NCI-H146 treated with DMSO at 0.1 percent for 48 hours (cell line): ENCODE data around the gene CDYL.
A peak's percentile ranks its signal among the peaks of the same experiment; 100 is the strongest.

Experiments
- DNase-seq: peaks from one replicate; lab custom pipeline; 2025; ENCODE audit not compliant: unreplicated experiment; lab: John Stamatoyannopoulos, UW

CDYL gene

DNA sequence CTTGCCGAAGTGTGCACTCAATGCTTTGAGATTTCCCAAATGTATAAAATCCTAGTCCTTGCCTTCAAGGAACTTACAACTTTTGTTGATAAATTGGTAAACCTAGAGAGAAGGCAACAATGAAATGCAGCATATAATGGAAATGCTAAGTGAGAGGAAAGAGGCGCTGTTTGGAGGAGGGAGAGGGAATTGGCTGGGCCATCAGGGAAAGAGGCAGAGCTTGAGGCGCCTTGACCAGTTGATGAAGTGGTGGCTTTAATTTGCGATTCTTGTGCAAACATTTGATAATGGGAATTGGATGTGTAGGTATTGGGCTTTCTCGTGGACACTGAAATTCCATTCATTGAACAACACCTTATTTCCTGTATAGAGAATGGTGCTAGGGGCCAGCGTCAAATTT is 1.9 kb upstream of the CDYL start:
- DNase-seq = no peak

DNA sequence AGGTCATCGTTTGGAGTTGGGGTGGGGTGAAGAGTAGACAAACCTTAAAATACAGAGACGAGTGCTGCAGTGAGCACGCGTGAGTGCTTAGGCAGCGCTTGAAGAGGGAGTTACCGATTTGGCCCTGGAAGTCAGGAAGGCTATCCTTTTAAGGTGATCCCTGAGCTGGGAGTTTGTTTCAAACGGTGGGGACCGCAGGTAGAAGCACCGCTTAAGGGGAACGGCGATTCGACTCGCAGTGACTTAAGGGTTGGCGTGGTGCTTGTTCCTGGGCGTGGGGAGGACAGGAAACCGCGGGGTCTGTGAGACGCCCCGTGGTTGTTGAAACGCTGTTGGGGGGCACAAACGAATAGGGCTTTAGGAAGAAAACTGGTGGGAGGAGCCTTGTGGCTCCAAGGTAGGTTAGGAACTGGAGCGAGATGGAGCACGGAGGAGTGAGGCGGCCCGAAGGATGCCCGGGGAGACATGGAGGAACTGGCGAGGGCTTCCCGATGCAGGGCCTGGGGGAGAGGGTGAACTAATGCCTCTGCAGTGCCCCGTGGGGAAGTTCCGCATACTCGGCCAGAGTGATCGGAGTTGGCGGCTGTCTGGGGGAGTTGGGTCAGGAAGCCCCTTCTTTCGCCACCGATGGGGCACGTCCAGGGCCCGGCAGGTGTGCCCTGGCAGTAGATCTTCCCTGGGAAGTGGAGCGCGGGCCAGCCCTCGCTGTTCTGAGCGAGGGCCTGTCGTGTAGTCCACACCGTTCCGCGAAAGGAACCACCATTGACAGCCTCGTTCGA is 1.3 kb upstream of the CDYL start:
- DNase-seq = no peak

DNA sequence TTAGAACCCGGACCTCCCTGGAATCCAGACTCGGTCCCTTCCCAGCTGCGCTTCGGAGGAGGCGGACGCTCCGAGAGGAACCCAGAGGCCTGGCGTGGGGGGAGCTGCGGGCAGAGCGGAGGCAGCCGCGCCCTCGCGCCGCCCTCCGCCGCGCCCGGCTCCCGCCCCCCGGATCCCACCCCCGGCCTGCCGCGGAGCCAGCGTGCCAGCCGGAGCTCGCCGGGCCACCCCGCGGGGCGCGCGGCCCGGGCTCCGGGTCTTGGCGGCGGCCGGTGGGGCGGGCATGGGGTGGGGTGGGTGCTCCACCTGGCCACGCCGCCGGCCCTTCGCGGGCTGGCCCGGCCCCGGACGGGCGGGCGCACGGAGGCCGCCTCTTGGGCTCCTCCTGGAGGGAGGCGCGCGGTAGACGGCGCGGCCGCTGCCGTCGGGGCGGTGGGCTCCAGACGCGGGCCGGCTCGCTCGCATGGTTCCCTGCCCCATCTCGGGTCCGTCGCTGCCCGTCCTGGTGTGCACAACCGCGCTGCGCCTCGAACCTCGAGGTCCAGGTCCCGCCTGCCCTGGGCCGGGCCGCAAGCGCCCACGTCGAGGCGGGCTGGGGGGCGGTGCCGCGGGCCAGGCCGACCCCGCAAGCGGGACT is 592 bp upstream of the CDYL start:
- no peak for DNase-seq

DNA sequence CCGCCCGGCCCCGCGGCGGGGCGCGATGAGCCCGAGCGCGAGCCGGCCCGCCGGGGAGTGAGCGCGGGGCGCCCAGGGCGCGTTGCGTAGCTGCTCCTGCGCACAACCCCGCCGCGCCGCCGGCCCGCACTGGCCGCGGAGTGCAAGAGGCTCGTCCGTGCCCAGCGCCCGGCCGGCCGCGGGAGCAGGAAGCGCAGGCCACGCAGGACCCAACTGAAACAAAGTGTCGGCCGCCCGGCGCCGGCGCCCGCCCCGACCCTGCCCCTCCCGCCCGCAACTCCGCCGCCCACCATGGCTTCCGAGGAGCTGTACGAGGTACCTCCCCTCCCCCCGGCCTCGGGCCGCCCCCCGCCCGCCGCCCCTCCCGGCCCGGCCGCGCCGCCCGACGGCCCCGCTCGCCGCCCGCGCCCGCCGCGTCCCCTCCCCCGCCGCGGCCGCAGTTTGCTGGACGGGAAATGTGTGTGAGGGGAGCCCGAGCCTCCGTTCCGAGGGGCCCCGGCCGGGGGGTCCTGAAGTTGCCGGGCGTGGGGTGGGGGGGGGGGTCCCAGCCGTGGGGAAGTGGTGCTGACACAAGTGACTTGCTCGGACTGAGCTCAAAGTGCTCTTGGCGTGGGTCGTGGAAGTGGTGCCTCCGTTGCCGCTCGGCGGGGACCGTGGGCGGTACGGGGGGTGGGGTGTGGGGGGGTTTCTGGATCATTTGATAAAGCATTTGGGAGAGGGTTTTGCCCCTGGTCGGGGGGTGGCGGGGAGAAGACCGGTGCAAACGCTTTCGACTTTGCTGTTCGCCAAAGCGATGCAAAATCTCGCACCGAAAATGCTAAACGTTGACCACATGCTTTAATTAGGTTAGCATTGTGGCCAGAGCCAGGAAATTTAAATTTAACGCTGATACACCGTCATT is 539 bp downstream of the CDYL start:
- peak; percentile 28 for DNase-seq

DNA sequence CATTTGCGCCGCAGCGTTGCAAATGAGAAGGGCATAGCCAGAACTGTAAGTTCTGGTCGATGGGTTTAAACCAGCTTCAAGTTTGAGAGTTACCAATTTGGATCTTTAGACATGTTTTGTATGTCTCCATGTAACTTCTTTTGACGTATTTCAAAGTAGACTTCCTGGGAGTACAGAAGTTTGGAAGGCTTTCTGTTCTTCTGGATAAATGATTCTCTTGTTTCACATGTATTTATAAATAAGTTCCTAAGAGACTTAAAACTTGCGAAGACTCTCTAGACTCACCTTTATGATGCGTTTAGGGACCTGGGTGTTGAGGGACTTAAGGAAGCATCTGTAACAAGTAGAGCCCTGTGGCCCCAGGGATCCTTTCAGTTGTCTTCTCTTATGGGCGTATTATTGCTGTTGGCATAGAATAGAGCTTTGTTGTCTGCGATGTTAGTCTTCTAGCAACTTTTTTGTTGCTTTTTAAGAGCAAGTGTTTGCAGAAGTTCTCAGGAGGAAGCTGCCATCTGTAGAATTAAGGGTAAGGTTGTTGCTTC is 1.3 kb downstream of the CDYL start:
- DNase-seq = no peak

DNA sequence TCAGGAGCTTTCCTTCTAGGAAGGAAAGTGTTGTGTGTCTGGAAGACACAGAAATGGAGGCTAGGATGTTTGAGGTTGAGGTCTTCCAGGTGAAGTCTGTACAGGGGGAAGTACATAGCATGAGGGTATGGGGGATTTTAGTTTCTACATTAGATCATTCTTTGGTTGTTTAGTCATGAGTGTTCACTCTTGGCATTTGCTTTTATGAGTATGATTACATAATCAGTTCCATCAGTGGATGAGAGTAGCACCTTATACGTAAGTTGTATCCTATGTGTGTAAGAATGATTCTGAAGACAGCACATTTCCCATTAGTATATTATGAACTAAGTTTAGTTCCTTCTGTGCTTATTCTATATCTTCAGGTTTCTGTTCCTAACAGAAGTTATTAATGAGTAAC is 1.9 kb downstream of the CDYL start:
- DNase-seq = no peak

DNA sequence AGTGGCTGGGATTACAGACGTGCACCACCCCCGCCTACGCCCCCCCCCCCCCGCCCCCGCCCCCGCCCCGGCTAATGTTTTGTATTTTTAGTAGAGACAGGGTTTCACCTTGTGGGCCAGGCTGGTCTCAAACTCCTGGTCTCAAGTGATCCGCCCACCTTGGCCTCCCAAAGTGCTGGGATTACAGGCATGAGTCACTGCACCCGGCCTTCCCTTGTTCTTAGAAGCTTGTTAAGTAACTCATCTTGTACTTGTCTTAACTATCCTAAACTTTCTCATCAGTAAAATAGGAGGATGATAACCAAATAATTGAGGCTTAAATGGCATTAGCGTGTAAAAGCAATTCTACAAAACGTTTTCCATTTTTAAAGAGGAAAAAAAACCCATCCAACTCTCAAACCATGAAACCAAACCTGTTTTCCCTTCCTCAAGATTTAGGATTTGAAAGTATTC is 4.2 kb downstream of the CDYL start:
- DNase-seq = no peak

DNA sequence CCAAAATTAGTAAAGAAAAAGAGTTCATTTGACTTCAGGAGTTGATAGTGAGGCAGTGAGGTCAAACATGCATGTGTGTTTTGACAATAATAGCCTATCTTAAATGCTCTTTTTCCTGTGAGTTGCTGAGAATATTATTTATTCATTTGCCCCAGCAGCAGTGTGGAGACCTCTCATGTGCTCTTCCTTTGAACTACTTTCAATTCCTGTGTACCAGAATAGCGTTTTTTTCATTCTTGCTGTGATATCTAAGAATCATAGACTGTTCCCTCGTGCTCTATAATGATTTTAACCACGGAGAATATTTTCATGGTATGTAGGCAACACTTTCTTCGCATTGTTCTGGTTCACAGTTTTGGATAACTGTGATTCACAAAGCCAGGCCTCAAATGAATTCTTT is 5.2 kb downstream of the CDYL start:
- DNase-seq = no peak

DNA sequence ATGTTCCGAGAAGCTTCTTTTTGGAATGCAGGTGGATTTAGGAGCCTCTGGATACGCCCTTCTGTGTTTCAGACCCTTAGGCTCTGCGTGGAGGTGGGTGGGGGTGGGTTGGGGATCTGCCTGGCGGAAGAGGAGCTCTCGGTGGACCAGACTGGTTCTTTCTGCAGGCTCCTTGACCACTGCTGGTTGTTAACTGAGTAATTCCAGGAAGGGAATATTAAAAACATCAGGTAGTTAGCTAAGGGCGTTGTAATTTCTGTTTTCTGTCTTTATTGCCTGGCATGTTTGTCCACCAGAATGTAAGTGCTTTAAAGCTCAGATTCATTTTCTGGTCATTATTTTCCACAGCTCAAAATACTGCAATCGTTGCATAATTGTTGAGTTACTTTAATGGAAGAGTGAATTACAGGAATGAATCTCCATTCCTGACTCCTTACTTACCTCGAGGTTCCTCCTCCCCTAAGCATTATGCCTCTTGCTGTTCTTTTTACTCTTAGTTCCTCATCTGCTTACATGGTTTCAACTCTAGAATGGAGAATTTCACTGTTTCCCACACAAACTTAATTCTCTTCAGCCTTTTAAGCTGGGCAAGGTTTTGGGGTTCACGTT is 5.9 kb downstream of the CDYL start:
- DNase-seq = no peak

DNA sequence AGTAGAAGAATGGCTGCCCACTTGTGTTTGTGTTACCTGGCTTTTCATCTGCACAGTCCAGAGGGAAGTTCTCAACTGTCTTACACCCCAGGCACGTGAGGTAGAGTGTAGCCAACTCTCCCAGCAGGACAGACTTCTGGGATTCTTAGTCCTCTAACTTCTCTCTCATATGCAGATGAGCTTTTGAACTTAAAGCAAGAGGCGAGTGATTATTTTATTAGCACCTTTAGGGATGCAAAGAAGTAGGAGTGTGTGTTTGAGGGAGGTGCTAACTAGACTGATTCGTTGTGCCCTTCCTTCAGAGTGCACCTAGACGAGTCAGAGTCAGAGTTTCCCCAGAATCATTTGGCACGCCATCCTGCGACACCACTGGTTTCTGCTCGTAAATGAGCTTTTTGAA is 10.8 kb downstream of the CDYL start:
- DNase-seq = no peak

DNA sequence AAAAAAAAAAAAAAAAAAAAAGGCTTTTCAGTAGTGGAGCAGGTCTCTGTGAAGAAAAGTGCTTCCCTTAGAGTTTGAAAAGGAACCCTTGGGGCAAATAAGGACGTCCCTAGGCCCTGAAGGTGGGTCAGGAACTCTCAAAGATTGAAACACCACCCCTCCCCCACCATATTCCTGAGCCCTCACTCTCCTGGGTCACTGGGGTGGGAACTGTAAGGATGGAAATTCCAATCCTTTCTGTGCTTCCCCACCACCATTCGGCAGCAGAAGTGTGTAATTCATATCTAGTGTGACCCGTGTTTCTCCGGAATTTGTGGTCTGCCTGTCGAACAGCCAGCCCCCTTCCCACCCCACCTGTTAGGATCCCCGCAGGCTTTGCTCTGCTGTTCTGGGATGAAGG is 12.3 kb downstream of the CDYL start:
- DNase-seq = no peak

DNA sequence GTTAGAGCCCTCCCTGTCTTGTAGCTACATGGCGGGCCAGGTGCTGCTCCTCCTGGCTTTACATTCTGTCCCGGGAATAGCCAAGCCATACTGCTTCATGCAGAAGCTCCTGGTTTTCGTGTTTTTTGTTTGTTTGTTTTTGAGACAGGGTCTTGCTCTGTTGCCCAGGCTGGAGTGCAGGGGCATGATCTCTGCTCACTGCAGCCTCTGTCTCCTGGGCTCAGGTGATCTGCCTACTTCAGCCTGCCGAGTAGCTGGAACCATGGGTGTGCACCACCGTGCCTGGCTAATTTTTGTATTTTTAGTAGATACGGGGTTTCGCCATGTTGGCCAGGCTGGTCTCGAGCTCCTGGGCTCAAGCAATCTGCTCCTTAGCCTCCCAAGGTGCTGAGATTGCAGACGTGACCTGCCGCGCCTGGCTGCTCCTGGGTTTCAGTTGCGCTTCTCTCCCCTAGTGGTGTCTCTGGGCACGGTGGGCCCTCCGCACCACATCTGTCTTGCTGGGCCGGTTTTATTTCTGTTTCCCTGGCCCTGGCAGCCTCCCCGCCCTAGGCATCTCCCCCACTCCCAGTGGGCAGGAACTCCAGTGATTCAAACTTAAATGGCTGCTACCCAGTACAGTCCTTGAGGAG is 12.9 kb downstream of the CDYL start:
- no peak for DNase-seq

DNA sequence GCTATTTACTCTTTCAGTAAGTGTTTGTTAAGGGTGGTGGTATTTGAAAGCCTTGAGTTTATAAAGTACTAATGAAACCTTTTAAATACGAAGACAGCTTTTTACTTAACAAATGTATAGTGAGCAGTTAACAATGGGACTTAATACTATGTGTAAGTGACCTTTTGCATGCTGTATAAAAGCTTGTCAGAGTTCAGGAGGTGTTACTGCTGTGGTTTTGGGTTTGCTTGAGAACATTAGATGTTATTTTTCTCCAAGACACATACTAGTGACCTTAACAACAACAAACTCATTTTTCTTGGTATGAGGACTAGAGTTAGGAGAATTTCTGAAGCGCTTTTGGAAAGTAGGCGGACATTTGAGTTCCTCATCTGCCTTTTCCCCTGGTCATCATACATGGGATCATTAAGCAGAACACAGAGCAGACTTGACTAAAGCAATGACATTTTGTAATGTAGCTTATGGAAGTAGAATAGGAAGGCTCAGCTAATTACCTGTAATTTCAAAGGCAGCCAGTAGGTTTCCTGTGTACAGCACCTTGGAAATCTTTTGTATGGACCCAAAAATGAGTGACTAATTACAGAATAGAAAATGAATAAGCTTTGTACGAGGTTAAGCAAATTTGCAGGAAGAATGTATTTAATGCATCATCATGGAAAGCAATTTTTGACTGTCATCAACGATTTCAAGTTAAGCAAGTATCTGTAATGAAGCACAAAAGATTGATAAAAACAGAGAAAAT is 14.1 kb downstream of the CDYL start:
- DNase-seq = no peak

DNA sequence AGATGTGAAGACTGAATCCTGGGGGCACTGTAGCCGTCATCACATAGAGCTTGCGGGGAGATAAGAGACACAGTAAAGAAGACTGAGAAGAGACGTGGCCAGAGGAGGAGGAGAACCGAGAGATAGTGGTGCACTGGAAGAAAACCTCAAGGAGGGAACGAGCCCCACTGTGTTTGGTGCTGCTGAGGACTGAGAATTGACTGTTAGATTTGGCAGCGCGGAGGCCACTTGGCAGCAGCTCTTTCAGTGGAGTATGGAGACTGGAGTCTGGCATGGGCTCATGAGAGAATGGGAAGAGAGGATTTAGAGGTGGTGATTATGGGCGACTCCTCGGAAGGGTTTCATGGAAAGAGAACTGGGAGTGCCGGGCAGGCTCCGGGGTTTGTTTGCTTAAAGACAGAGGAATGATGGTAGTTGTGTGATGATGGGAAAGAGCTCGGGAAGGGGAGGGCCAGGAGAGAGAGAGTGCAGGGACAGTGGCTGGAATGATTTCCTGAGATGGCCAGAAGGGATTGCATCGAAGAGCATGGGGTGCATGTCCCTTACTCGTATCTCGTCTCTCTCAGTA is 18.0 kb downstream of the CDYL start:
- DNase-seq = no peak

DNA sequence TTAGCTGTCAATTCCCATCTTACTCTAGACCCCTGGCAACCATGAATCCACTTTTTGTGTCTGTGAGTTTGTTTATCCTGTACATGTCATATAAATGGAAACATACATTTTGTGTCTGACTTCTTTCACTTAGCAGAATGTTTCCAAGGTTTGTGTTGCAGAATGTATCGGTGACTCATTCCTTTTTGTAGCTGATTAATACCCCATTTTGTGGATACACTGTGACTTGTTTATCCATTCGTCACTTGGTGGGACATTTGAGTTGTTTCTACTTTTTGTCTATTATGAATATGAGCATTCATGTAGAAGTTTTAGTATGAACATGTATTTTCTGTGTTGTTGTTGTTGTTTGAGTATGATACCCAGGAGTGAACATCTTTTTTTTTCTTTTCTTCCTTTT is 21.4 kb downstream of the CDYL start:
- no peak for DNase-seq

DNA sequence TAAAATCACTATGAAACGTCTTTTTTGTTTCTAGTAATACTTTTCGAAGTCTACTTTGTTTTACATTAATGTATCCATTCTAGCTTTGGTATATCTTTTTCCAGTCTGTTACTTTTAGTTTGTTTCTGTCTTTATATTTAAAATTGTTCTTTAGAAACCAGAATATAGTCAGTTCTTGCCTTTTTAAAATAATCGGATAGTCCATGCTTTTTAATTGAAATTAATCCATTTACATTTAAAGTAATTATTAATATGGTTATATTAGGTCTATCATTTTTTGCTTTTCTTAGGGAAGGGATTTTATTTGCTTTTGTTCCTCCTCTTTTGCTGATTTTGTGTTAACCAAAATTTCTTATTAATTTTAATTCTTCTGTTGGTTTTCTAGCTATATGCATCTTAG is 23.7 kb downstream of the CDYL start:
- DNase-seq = no peak

DNA sequence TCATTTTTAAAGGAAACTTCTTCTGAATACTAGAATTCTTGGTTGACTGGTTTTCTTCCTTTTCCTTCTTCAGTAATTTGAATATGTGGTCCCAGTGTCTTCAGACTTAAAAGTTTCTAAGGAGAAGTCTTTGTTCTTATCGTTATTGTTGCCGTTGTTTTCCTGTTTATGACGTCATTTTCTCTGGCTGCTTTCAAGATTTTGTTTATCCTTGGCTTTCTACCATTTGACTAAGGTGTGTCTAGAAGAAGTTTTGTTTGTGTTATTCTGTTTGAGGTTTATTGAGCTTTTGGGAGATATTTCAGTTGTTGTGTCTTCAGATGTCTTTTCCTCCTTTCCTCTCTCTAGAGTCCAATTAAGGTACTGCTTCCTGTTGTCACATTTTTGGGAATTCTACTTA is 24.5 kb downstream of the CDYL start:
- DNase-seq = no peak

DNA sequence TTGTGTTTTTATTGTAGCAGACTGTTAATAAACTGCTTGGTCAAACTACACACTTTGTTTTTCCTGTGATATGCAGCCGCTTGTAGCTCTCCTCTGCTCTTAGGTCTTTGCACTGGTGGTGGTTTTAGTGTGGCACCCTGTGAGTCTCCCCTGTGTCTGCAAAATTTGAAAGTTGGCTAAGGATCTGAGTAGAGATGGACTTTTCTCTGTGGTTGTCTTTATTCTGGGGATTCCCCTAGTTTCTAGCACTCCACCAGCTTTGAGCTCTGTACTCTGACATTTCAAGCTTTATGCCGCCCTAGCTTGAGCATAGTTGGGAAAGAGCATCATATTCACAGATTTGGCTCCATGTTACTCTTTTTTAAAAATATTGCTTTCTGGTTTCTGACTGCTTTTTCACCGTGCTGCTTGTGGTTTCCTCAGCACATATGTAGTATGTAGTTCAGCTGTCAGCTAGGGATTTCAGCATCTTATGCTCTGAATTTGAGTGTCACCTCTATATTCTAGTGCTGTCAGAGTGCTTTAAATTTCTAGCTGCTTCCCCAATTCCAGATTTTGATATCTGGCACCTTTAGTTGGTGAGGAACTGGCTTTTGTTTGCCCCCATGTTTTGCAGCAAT is 25.4 kb downstream of the CDYL start:
- no peak for DNase-seq

DNA sequence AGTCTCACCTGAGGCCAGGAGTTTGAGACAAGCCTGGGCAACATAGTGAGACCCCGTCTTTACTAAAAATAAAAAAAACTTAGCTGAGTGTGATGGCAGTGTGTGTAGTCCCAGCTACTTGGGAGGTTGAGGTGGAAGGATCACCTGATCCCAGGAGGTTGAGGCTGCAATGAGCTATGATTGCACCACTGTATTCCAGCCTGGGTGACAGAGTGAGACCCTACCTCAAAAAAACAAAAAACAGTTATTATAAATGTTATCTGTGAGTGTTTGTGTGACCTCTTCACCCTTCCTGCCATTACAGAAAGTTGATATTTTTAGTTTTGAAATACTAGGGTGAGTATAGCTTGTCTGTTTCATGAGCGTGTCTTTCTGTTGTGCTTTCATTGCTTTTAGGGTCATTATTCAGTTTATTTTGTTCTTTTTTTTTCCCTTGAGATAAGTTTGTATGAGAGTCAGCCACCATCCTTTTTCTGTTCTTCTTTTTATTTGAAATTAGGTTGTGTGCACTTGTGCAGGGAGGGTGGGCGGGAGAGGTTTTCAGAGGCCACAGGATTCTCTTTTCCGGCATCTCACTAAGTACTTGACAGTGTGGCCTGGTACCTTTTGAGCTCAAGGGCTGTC is 26.2 kb downstream of the CDYL start:
- no peak for DNase-seq
